Psoas muscle (tissue), 8 donors: Measurements from ENCODE around the gene LDB1. TPM values are rescaled to one million over a fixed set of nuclear protein-coding genes. Genes with fewer than 3 reads are reported as not detected.
A peak's percentile ranks its signal among the peaks of the same experiment; 100 is the strongest.

Experiments used
- ATAC-seq, 4 donors: fragments of 200-7000 bp; cut with Tn5 transposase; one replicate each; pipeline ENCODE4 v1.9.1; 2020; ENCODE audit warnings: moderate library complexity in 3 of 4, mild to moderate bottlenecking in 2 of 4
- DNase-seq, 2 donors: peaks; one replicate each; pipeline ENCODE4 v3.0.0-alpha.2; 2020
- H3K27ac ChIP-seq: fragments of 200-600 bp; one replicate; pipeline ENCODE4 v1.8.0; 2022
- H3K27me3 ChIP-seq, 3 donors: fragments of 200-600 bp in 1 of 3; one replicate each; pipeline versions ENCODE4 v1.6.1 to v1.8.0; 2013 to 2022; ENCODE audit warnings: low read length in 2 of 3, mild to moderate bottlenecking in 2 of 3, moderate library complexity in 1 of 3; ENCODE audit not compliant: insufficient read depth in 3 of 3
- H3K36me3 ChIP-seq, 2 donors: fragments of 200-600 bp in 1 of 2; one replicate each; pipeline versions ENCODE4 v1.6.1 to v1.8.0; 2013 to 2022; ENCODE audit warnings: low read depth in 1 of 2, mild to moderate bottlenecking in 1 of 2, moderate library complexity in 1 of 2; ENCODE audit not compliant: insufficient read depth in 1 of 2
- H3K4me1 ChIP-seq: fragments of 200-600 bp; one replicate; pipeline ENCODE4 v1.8.0; 2022
- H3K4me3 ChIP-seq: fragments of 200-600 bp; one replicate; pipeline ENCODE4 v1.8.0; 2022; ENCODE audit warnings: mild to moderate bottlenecking
- H3K9me3 ChIP-seq: fragments of 200-600 bp; one replicate; pipeline ENCODE4 v1.8.0; 2022
- CTCF ChIP-seq: fragments of 200-600 bp; IDR thresholded peaks from one replicate; pipeline ENCODE4 v1.8.0; 2022; ENCODE audit warnings: antibody characterized with exemption
- WGBS, 3 donors: extraction: QIAGEN DNeasy Blood & Tissue Kit; methylation state at CpG; one replicate each; pipeline versions ENCODE4 v1.1.6 to v1.1.7; 2013; 5-methylcytosine and 5-hydroxymethylcytosine counted together
- intact Hi-C, 2 donors: fragments of 100-400 bp; cut with DNase I; formaldehyde crosslinking; loops; one replicate each; pipeline versions ENCODE4 v1.11.0 to v1.14.2; 2022
- long read RNA-seq, 2 donors: library from polyadenylated mRNA; unstranded; transcript quantifications; one replicate each; pipeline ENCODE4 v2.0.0, GENCODE V29; 2021
- polyA plus RNA-seq, 3 donors: library from polyadenylated mRNA; stranded (reverse); fragments of 200-250 nt; gene quantifications; one replicate each; pipeline ENCODE4 v1.2.3, GENCODE V29; 2013
- total RNA-seq, 4 donors: library from RNA; stranded (reverse); fragmentation: NEBNext Ultra II Directional in 2 of 4; extraction: Animal tissue kit (Norgen Biotek cat#: 25700) in 2 of 4; gene quantifications; one replicate each; pipeline versions ENCODE4 v1.2.1 to v1.2.4, GENCODE V29; 2021 to 2023
- donor health status: healthy with polysubstance abuse.
- donor health status: DM: no; HTN: no; CAD: no; lungs with moderate emphysema.
- donor health status: Bipolar disorder and iron deficiency.
- donor health status: healthy.
- donor health status: DM: yes; HTN: yes; CAD: no.
- donor health status: DM: no; HTN: no; CAD: no.
- donor health status: DM: no; HTN: no; CAD: no.
- donor health status: DM: yes; HTN: yes; CAD: no.

LDB1 gene
- total RNA-seq: 10 to 100 TPM; 22.0 to 29.8 (median 26.8) TPM
- polyA plus RNA-seq: 10 to 100 TPM; 13.9 to 24.9 (median 14.6) TPM
- long read RNA-seq, donor 1, partial matches to known transcripts: 3 of 6 reads
- long read RNA-seq, donor 1, other reads (novel, unspliced or antisense): 1 of 6 reads
- long read RNA-seq, donor 2, transcript LDB1-202 (11 exons, 2,089 nt): major isoform, 7 of 17 reads
- long read RNA-seq, donor 2, partial matches to known transcripts: 7 of 17 reads
- long read RNA-seq, donor 2, other reads (novel, unspliced or antisense): 3 of 17 reads

GRCh38 chr10:102120142-102120990 lies at the start of gene LDB1:
Gene LDB1 (minus strand): TSS chr10:102120368. CDS start chr10:102120110, 258 bp downstream.
- ATAC-seq: peak; percentile 76 to 84 (median 84)
- intact Hi-C loops: no loop called here
- TF ChIP-seq CTCF: peak; percentile 15
- Histone ChIP-seq H3K27ac (peak within 1 kb of the TSS; percentile 92), H3K4me3 (peak within 1 kb of the TSS; percentile 87), H3K27me3 (no peaks in the 10 kb centered on the region), H3K36me3 (no peaks in the 10 kb centered on the region), H3K4me1 (peaks cover 37% of the 10 kb centered on the region), H3K9me3 (no peaks in the 10 kb centered on the region)
- DNase-seq: peak; percentile 81 to 89
- 0 to 1% (median 1%) methylated on average over 49 to 104 of the region's 104 CpGs for WGBS, 3 donors

- DNase-seq: no peak
- Histone ChIP-seq H3K4me3 (no peak overlapping the region), H3K27me3 (no peaks in the 10 kb centered on the region), H3K27ac (no peak overlapping the region), H3K36me3 (peaks cover 0 to 17% of the 10 kb centered on the region in 2 donors), H3K9me3 (no peaks in the 10 kb centered on the region), H3K4me1 (peaks cover 7% of the 10 kb centered on the region)
- intact Hi-C loops: loop anchor here (1.0 to 5.0 kb wide), 3 partner anchors 179 to 234 kb away; partner anchors contain the start of gene NFKB2 (in 1 of the 2)
- 44 to 49% (median 47%) methylated on average over 1 of the region's 1 CpG for WGBS, 3 donors
- no peak for ATAC-seq
- TF ChIP-seq CTCF: no peak
These were observed 47.7 kb upstream of the LDB1 start for GRCh38 chr10:102167861-102168260.

- Histone ChIP-seq H3K4me3 (no peak overlapping the region), H3K27me3 (no peaks in the 10 kb centered on the region), H3K9me3 (no peaks in the 10 kb centered on the region), H3K27ac (no peak overlapping the region), H3K36me3 (peaks cover 9 to 61% of the 10 kb centered on the region in 2 donors), H3K4me1 (no peaks in the 10 kb centered on the region)
- intact Hi-C loops: loop anchor here in 1 of 2 donors (5.0 kb wide), 1 partner anchor 194 kb away; no protein-coding TSS in a partner anchor
- DNase-seq (no peak), ATAC-seq (no peak)
- no peak for TF ChIP-seq CTCF
- WGBS, 3 donors: 68 to 72% (median 69%) methylated on average over 4 of the region's 4 CpGs
These were observed 43.3 kb upstream of the LDB1 start for GRCh38 chr10:102163342-102163989.

- Histone ChIP-seq H3K27ac (no peak overlapping the region), H3K36me3 (peaks cover 17 to 96% of the 10 kb centered on the region in 2 donors), H3K27me3 (no peaks in the 10 kb centered on the region), H3K4me1 (no peaks in the 10 kb centered on the region), H3K9me3 (no peaks in the 10 kb centered on the region), H3K4me3 (no peak overlapping the region)
- intact Hi-C loops: loop anchor here in 1 of 2 donors (5.0 kb wide), 1 partner anchor 197 kb away; no protein-coding TSS in a partner anchor
- no peak for ATAC-seq
- no peak for DNase-seq
- TF ChIP-seq CTCF: no peak
- 92 to 96% (median 95%) methylated on average over 4 of the region's 4 CpGs for WGBS, 3 donors
These were observed 39.7 kb upstream of the LDB1 start for GRCh38 chr10:102159831-102160230.
